ENCODE data around the gene PLEKHA7.

GRCh38 chr11:16790486-16791190, 223.6 kb downstream of the PLEKHA7 start:
- TF ChIP-seq CTCF (IDR thresholded peaks at IDR 0.05) (no peak), POLR2A (IDR thresholded peaks at IDR 0.05) (no peak)
